DOHH2 (cell line): Measurements from ENCODE around the gene NRXN3.

Experiments
- H3F3A ChIP-seq: fragments of 200-600 bp; sonication (generic), shearing (Covaris generic); 2 replicates; pipeline ENCODE4 v1.6.0; 2016; ENCODE audit warnings: antibody characterized with exemption, mild to moderate bottlenecking; ENCODE audit not compliant: control insufficient read depth, insufficient read depth
- H3K27ac ChIP-seq: fragments of 200-600 bp; sonication (generic); 2 replicates; pipeline ENCODE4 v1.5.1; 2014; ENCODE audit warnings: low read depth, mild to moderate bottlenecking, low read length, moderate library complexity
- H3K27me3 ChIP-seq: fragments of 200-600 bp; sonication (generic); 2 replicates; pipeline ENCODE4 v1.6.1; 2014; ENCODE audit warnings: mild to moderate bottlenecking, low read length, mixed read lengths; ENCODE audit not compliant: control insufficient read depth
- H3K36me3 ChIP-seq: fragments of 200-600 bp; sonication (generic); 2 replicates; pipeline ENCODE4 v1.6.1; 2014; ENCODE audit warnings: mild to moderate bottlenecking, low read length, moderate library complexity, mixed read lengths; ENCODE audit not compliant: control insufficient read depth
- H3K4me1 ChIP-seq: fragments of 200-600 bp; sonication (generic); 2 replicates; pipeline ENCODE4 v1.6.1; 2014; ENCODE audit warnings: mild to moderate bottlenecking, low read length, mixed read lengths; ENCODE audit not compliant: control insufficient read depth
- H3K4me2 ChIP-seq: fragments of 200-600 bp; sonication (generic); 2 replicates; pipeline ENCODE4 v1.6.0; 2014; ENCODE audit warnings: mild to moderate bottlenecking, low read length, moderate library complexity
- H3K4me3 ChIP-seq: fragments of 200-600 bp; sonication (generic); 2 replicates; pipeline ENCODE4 v1.5.1; 2014; ENCODE audit warnings: mild to moderate bottlenecking, low read length, mixed read lengths
- H3K79me2 ChIP-seq: fragments of 200-600 bp; sonication (generic); 2 replicates; pipeline ENCODE4 v1.6.1; 2014; ENCODE audit warnings: mild to moderate bottlenecking, low read length, mixed read lengths; ENCODE audit not compliant: control insufficient read depth
- H3K9me2 ChIP-seq: fragments of 200-600 bp; sonication (generic); replicated peaks from 2 replicates; pipeline ENCODE4 v1.6.1; 2014; ENCODE audit warnings: mild to moderate bottlenecking, low read length, mixed read lengths; ENCODE audit not compliant: control insufficient read depth
- H3K9me3 ChIP-seq: fragments of 200-600 bp; sonication (generic); 2 replicates; pipeline ENCODE4 v1.6.1; 2014; ENCODE audit warnings: antibody characterized with exemption, low read length, mixed read lengths; ENCODE audit not compliant: control insufficient read depth, insufficient read depth
- H4K20me1 ChIP-seq: fragments of 200-600 bp; sonication (generic); 2 replicates; pipeline ENCODE4 v1.6.0; 2014; ENCODE audit warnings: low read depth, mild to moderate bottlenecking, antibody characterized with exemption, low read length, moderate library complexity; ENCODE audit not compliant: control insufficient read depth, insufficient read depth
- CTCF ChIP-seq: fragments of 200-600 bp; sonication (generic); IDR thresholded peaks from one replicate; pipeline ENCODE4 v1.5.1; 2014; ENCODE audit warnings: antibody characterized with exemption, mild to moderate bottlenecking, low read depth, low read length; ENCODE audit not compliant: poor library complexity, severe bottlenecking
- EZH2phosphoT487 ChIP-seq: fragments of 200-600 bp; sonication (generic); IDR thresholded peaks from 2 replicates; pipeline ENCODE4 v1.6.1; 2017; ENCODE audit warnings: borderline replicate concordance, mild to moderate bottlenecking, antibody characterized with exemption, low read length, moderate library complexity, mixed read lengths

NRXN3 gene

GRCh38 chr14:79150226-79150625 lies 980.1 kb downstream of the NRXN3 start:
- Histone ChIP-seq H3K36me3 (no peaks in the 10 kb centered on the region), H3K27ac (no peak overlapping the region), H3K9me2 (no peaks in the 10 kb centered on the region), H3F3A (no peaks in the 10 kb centered on the region), H3K4me1 (no peaks in the 10 kb centered on the region), H3K4me2 (no peak overlapping the region), H3K9me3 (no peaks in the 10 kb centered on the region), H3K79me2 (no peaks in the 10 kb centered on the region), H3K27me3 (no peaks in the 10 kb centered on the region), H4K20me1 (no peaks in the 10 kb centered on the region), H3K4me3 (no peak overlapping the region)
- TF ChIP-seq CTCF (no peak), EZH2phosphoT487 (no peak)

GRCh38 chr14:79157369-79157768 lies 987.2 kb downstream of the NRXN3 start:
- H3K36me3 ChIP-seq: no peaks in the 10 kb centered on the region
- H4K20me1 ChIP-seq: no peaks in the 10 kb centered on the region
- H3K4me1 ChIP-seq: no peaks in the 10 kb centered on the region
- no peaks in the 10 kb centered on the region for H3K9me2 ChIP-seq
- no peak overlapping the region for H3K4me3 ChIP-seq
- no peaks in the 10 kb centered on the region for H3K79me2 ChIP-seq
- H3K4me2 ChIP-seq: no peak overlapping the region
- no peak overlapping the region for H3K27ac ChIP-seq
- H3K27me3 ChIP-seq: no peaks in the 10 kb centered on the region
- H3F3A ChIP-seq: no peaks in the 10 kb centered on the region
- no peaks in the 10 kb centered on the region for H3K9me3 ChIP-seq
- TF ChIP-seq EZH2phosphoT487 (no peak), CTCF (no peak)

GRCh38 chr14:79161571-79161970 lies 991.4 kb downstream of the NRXN3 start:
- H3K36me3 ChIP-seq: no peaks in the 10 kb centered on the region
- H3K4me3 ChIP-seq: no peak overlapping the region
- TF ChIP-seq EZH2phosphoT487 (no peak), CTCF (no peak)
- no peaks in the 10 kb centered on the region for H3K27me3 ChIP-seq
- H3K27ac ChIP-seq: no peak overlapping the region
- H4K20me1 ChIP-seq: no peaks in the 10 kb centered on the region
- no peaks in the 10 kb centered on the region for H3F3A ChIP-seq
- H3K79me2 ChIP-seq: no peaks in the 10 kb centered on the region
- H3K9me3 ChIP-seq: no peaks in the 10 kb centered on the region
- no peak overlapping the region for H3K4me2 ChIP-seq
- H3K9me2 ChIP-seq: no peaks in the 10 kb centered on the region
- H3K4me1 ChIP-seq: no peaks in the 10 kb centered on the region

- H3F3A ChIP-seq: no peaks in the 10 kb centered on the region
- H3K4me3 ChIP-seq: no peak overlapping the region
- no peaks in the 10 kb centered on the region for H3K9me3 ChIP-seq
- H4K20me1 ChIP-seq: no peaks in the 10 kb centered on the region
- no peaks in the 10 kb centered on the region for H3K9me2 ChIP-seq
- no peaks in the 10 kb centered on the region for H3K27me3 ChIP-seq
- TF ChIP-seq CTCF: no peak
- no peak for TF ChIP-seq EZH2phosphoT487
- no peak overlapping the region for H3K27ac ChIP-seq
- H3K36me3 ChIP-seq: no peaks in the 10 kb centered on the region
- no peaks in the 10 kb centered on the region for H3K79me2 ChIP-seq
- no peaks in the 10 kb centered on the region for H3K4me1 ChIP-seq
- no peak overlapping the region for H3K4me2 ChIP-seq
Observed at GRCh38 chr14:79162833-79163232, 992.7 kb downstream of the NRXN3 start.
